ENCODE data around the gene APOH.
"Not testable (repeated sequence)": the region's sequence is repeated elsewhere in the genome, so short reads cannot be mapped to it uniquely, and the experiment has no call there.

APOH gene

GRCh38 chr17:66262767-66263166 is 33.6 kb upstream of the APOH start:
- H3K4me1 ChIP-seq (ENCODE audit: control insufficient read depth, insufficient read depth, low read length, unreplicated experiment) = peaks cover 2% of the 10 kb centered on the region
- no peak overlapping the region for H3K27ac ChIP-seq (ENCODE audit: low read depth, low read length)
- no peaks in the 10 kb centered on the region for H3K27me3 ChIP-seq (ENCODE audit: insufficient read depth, low read length)
- H2AFZ ChIP-seq (ENCODE audit: low read length, unreplicated experiment) = no peak overlapping the region
- H3K79me2 ChIP-seq (ENCODE audit: control insufficient read depth, insufficient read depth, low read length, unreplicated experiment) = no peaks in the 10 kb centered on the region
- H3K4me3 ChIP-seq (ENCODE audit: low read depth, low read length) = no peak overlapping the region
- H3K36me3 ChIP-seq (ENCODE audit: insufficient read depth, low read length) = no peaks in the 10 kb centered on the region

- no peaks in the 10 kb centered on the region for H3K36me3 ChIP-seq (ENCODE audit: insufficient read depth, low read length)
- no peaks in the 10 kb centered on the region for H3K4me1 ChIP-seq (ENCODE audit: control insufficient read depth, insufficient read depth, low read length, unreplicated experiment)
- H2AFZ ChIP-seq (ENCODE audit: low read length, unreplicated experiment) = no peak overlapping the region
- no peak overlapping the region for H3K27ac ChIP-seq (ENCODE audit: low read depth, low read length)
- no peaks in the 10 kb centered on the region for H3K79me2 ChIP-seq (ENCODE audit: control insufficient read depth, insufficient read depth, low read length, unreplicated experiment)
- no peaks in the 10 kb centered on the region for H3K27me3 ChIP-seq (ENCODE audit: insufficient read depth, low read length)
- H3K4me3 ChIP-seq (ENCODE audit: low read depth, low read length) = no peak overlapping the region
Observed at GRCh38 chr17:66260688-66261087, 31.5 kb upstream of the APOH start.

DNA sequence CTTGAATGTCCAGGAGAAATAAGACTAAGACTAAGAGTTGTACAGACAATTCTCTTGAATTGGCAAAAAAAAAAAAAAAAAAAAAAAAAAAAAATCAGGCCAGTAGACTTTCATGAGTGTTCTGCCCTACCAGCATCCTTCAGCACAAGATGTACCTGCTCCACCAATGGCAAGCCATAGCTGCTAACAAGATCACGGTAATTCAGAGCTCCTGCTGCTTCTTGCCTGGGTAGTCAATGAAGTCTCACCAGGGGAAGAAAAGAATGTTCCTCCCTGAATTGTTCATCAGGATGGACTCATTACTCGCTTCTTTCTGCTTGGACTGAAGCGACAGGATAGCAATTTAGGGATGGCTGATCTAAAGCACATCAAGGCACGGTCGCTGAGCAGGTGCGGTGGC is 31.1 kb upstream of the APOH start:
- Histone ChIP-seq H3K27ac (ENCODE audit: low read depth, low read length) (no peak overlapping the region), H3K27me3 (ENCODE audit: insufficient read depth, low read length) (no peaks in the 10 kb centered on the region), H2AFZ (ENCODE audit: low read length, unreplicated experiment) (no peak overlapping the region), H3K36me3 (ENCODE audit: insufficient read depth, low read length) (no peaks in the 10 kb centered on the region), H3K4me1 (ENCODE audit: control insufficient read depth, insufficient read depth, low read length, unreplicated experiment) (no peaks in the 10 kb centered on the region), H3K4me3 (ENCODE audit: low read depth, low read length) (no peak overlapping the region), H3K79me2 (ENCODE audit: control insufficient read depth, insufficient read depth, low read length, unreplicated experiment) (no peaks in the 10 kb centered on the region)

DNA sequence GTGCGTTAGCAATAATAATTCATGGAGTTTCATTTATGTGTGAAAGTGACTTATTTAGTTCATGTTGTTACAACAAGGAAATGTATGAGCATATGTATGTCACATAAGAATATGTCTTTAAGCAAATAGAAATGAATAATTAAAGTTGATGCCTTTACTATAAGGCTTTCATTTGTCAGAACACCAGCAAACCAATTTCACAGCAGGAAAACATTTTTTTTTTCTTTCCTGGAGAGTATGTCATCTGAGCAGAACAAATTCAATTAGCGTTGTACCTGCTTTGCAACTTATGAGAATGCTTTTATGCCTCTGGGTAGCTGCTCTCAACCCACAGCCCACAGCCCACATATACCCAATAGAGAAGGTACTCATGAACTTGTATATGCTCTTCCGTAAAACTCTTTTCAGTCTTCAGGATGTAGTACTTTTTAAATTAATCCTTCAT is 26.3 kb upstream of the APOH start:
- no peaks in the 10 kb centered on the region for H3K4me1 ChIP-seq (ENCODE audit: control insufficient read depth, insufficient read depth, low read length, unreplicated experiment)
- no peaks in the 10 kb centered on the region for H3K79me2 ChIP-seq (ENCODE audit: control insufficient read depth, insufficient read depth, low read length, unreplicated experiment)
- H3K27me3 ChIP-seq (ENCODE audit: insufficient read depth, low read length) = no peaks in the 10 kb centered on the region
- no peaks in the 10 kb centered on the region for H3K36me3 ChIP-seq (ENCODE audit: insufficient read depth, low read length)
- H2AFZ ChIP-seq (ENCODE audit: low read length, unreplicated experiment) = peak overlapping the region; percentile 40
- no peak overlapping the region for H3K27ac ChIP-seq (ENCODE audit: low read depth, low read length)
- no peak overlapping the region for H3K4me3 ChIP-seq (ENCODE audit: low read depth, low read length)

- Histone ChIP-seq H3K27me3 (ENCODE audit: insufficient read depth, low read length) (no peaks in the 10 kb centered on the region), H3K4me1 (ENCODE audit: control insufficient read depth, insufficient read depth, low read length, unreplicated experiment) (no peaks in the 10 kb centered on the region), H3K27ac (ENCODE audit: low read depth, low read length) (no peak overlapping the region), H2AFZ (ENCODE audit: low read length, unreplicated experiment) (peak overlapping the region; percentile 40), H3K4me3 (ENCODE audit: low read depth, low read length) (no peak overlapping the region), H3K79me2 (ENCODE audit: control insufficient read depth, insufficient read depth, low read length, unreplicated experiment) (no peaks in the 10 kb centered on the region), H3K36me3 (ENCODE audit: insufficient read depth, low read length) (no peaks in the 10 kb centered on the region)
Observed at GRCh38 chr17:66255112-66255511, 25.9 kb upstream of the APOH start.

- not testable (repeated sequence) for H3K4me3 ChIP-seq (ENCODE audit: low read depth, low read length); H3K27ac ChIP-seq (ENCODE audit: low read depth, low read length); H3K79me2 ChIP-seq (ENCODE audit: control insufficient read depth, insufficient read depth, low read length, unreplicated experiment); H3K4me1 ChIP-seq (ENCODE audit: control insufficient read depth, insufficient read depth, low read length, unreplicated experiment); H2AFZ ChIP-seq (ENCODE audit: low read length, unreplicated experiment); H3K36me3 ChIP-seq (ENCODE audit: insufficient read depth, low read length); H3K27me3 ChIP-seq (ENCODE audit: insufficient read depth, low read length)
Observed at GRCh38 chr17:66253458-66253857, 24.2 kb upstream of the APOH start.

- no peaks in the 10 kb centered on the region for H3K79me2 ChIP-seq (ENCODE audit: control insufficient read depth, insufficient read depth, low read length, unreplicated experiment)
- H3K27ac ChIP-seq (ENCODE audit: low read depth, low read length) = no peak overlapping the region
- no peak overlapping the region for H2AFZ ChIP-seq (ENCODE audit: low read length, unreplicated experiment)
- H3K27me3 ChIP-seq (ENCODE audit: insufficient read depth, low read length) = no peaks in the 10 kb centered on the region
- H3K4me1 ChIP-seq (ENCODE audit: control insufficient read depth, insufficient read depth, low read length, unreplicated experiment) = no peaks in the 10 kb centered on the region
- no peaks in the 10 kb centered on the region for H3K36me3 ChIP-seq (ENCODE audit: insufficient read depth, low read length)
- no peak overlapping the region for H3K4me3 ChIP-seq (ENCODE audit: low read depth, low read length)
Observed at GRCh38 chr17:66250686-66251085, 21.5 kb upstream of the APOH start.

- Histone ChIP-seq H3K27ac (ENCODE audit: low read depth, low read length) (no peak overlapping the region), H3K27me3 (ENCODE audit: insufficient read depth, low read length) (no peaks in the 10 kb centered on the region), H2AFZ (ENCODE audit: low read length, unreplicated experiment) (no peak overlapping the region), H3K79me2 (ENCODE audit: control insufficient read depth, insufficient read depth, low read length, unreplicated experiment) (no peaks in the 10 kb centered on the region), H3K4me1 (ENCODE audit: control insufficient read depth, insufficient read depth, low read length, unreplicated experiment) (no peaks in the 10 kb centered on the region), H3K36me3 (ENCODE audit: insufficient read depth, low read length) (no peaks in the 10 kb centered on the region), H3K4me3 (ENCODE audit: low read depth, low read length) (no peak overlapping the region)
Observed at GRCh38 chr17:66248285-66248684, 19.1 kb upstream of the APOH start.

DNA sequence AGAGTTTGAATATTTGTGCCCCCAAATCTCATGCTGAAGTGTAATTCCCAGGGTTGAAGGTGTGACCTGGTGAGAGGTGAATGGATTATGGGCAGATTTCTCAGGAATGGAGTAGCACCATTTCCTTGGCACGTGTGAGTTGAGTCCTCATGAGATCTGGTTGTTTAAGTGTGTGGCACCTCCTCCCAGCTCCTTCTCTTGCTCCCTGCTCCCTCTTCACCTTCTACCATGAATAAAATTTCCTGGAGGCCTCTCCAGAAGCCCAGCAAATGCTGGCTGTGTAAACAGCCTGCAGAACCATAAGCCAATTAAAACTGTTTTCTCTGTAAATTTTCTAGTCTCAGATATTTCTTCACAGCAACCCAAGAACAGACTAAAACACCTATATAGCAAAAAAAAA is 12.6 kb upstream of the APOH start:
- Histone ChIP-seq H3K4me3 (ENCODE audit: low read depth, low read length) (no peak overlapping the region), H3K27ac (ENCODE audit: low read depth, low read length) (no peak overlapping the region), H3K36me3 (ENCODE audit: insufficient read depth, low read length) (no peaks in the 10 kb centered on the region), H3K79me2 (ENCODE audit: control insufficient read depth, insufficient read depth, low read length, unreplicated experiment) (no peaks in the 10 kb centered on the region), H2AFZ (ENCODE audit: low read length, unreplicated experiment) (no peak overlapping the region), H3K4me1 (ENCODE audit: control insufficient read depth, insufficient read depth, low read length, unreplicated experiment) (peaks cover 15% of the 10 kb centered on the region), H3K27me3 (ENCODE audit: insufficient read depth, low read length) (no peaks in the 10 kb centered on the region)

GRCh38 chr17:66240630-66241029 is 11.4 kb upstream of the APOH start:
- H3K79me2 ChIP-seq (ENCODE audit: control insufficient read depth, insufficient read depth, low read length, unreplicated experiment) = no peaks in the 10 kb centered on the region
- H3K36me3 ChIP-seq (ENCODE audit: insufficient read depth, low read length) = no peaks in the 10 kb centered on the region
- H3K4me1 ChIP-seq (ENCODE audit: control insufficient read depth, insufficient read depth, low read length, unreplicated experiment) = peaks cover 15% of the 10 kb centered on the region
- H3K27ac ChIP-seq (ENCODE audit: low read depth, low read length) = peak overlapping the region; percentile 47
- no peaks in the 10 kb centered on the region for H3K27me3 ChIP-seq (ENCODE audit: insufficient read depth, low read length)
- H3K4me3 ChIP-seq (ENCODE audit: low read depth, low read length) = no peak overlapping the region; the same call in 1 of the 2 replicates
- no peak overlapping the region for H2AFZ ChIP-seq (ENCODE audit: low read length, unreplicated experiment)

- H3K36me3 ChIP-seq (ENCODE audit: insufficient read depth, low read length) = no peaks in the 10 kb centered on the region
Observed at GRCh38 chr17:66240013-66240412, 10.8 kb upstream of the APOH start.

More at GRCh38 chr17:66240013-66240412, 10.8 kb upstream of the APOH start:
- Histone ChIP-seq H3K27me3 (ENCODE audit: insufficient read depth, low read length) (no peaks in the 10 kb centered on the region), H3K27ac (ENCODE audit: low read depth, low read length) (no peak overlapping the region), H2AFZ (ENCODE audit: low read length, unreplicated experiment) (no peak overlapping the region), H3K4me3 (ENCODE audit: low read depth, low read length) (no peak overlapping the region), H3K79me2 (ENCODE audit: control insufficient read depth, insufficient read depth, low read length, unreplicated experiment) (no peaks in the 10 kb centered on the region), H3K4me1 (ENCODE audit: control insufficient read depth, insufficient read depth, low read length, unreplicated experiment) (peaks cover 15% of the 10 kb centered on the region)
